H1 (cell line): ENCODE measurements around the gene BRME1. TPM values are rescaled to one million over a fixed set of nuclear protein-coding genes. Genes with fewer than 3 reads are reported as not detected.

ENCODE experiments used
- BACH1 ChIP-seq: IDR thresholded peaks from 2 replicates; pipeline ENCODE4 v1.6.1; 2012; ENCODE audit warnings: low read length, improper control_type of control experiment
- BRCA1 ChIP-seq: IDR thresholded peaks from 2 replicates; pipeline ENCODE4 v1.6.1; 2012; ENCODE audit warnings: low read depth, low read length, improper control_type of control experiment
- CBX8 ChIP-seq: fragments of 300-800, 300-1000 bp; sonication (generic); IDR thresholded peaks from 2 replicates; pipeline ENCODE4 v1.7.1; 2016; ENCODE audit warnings: low read depth, low read length, borderline replicate concordance
- CREB1 ChIP-seq: IDR thresholded peaks from 2 replicates; pipeline ENCODE4 v1.6.1; 2012; ENCODE audit warnings: inconsistent platforms
- FOSL1 ChIP-seq: IDR thresholded peaks from 2 replicates; pipeline ENCODE4 v1.6.1; 2011; ENCODE audit warnings: mild to moderate bottlenecking, low read depth, low read length, moderate library complexity; ENCODE audit not compliant: insufficient read depth
- GTF2F1 ChIP-seq: IDR thresholded peaks from 2 replicates; pipeline ENCODE4 v1.6.1; 2012; ENCODE audit warnings: low read depth, low read length, improper control_type of control experiment, borderline replicate concordance
- HDAC2 ChIP-seq, 2 experiments: fragments of 300-600 bp in 1 of 2; sonication (generic) in 1 of 2; IDR thresholded peaks; 2 replicates each; pipeline ENCODE4 v1.6.1; 2011 to 2012; ENCODE audit warnings: low read depth in 2 of 2, low read length in 2 of 2, mild to moderate bottlenecking in 2 of 2, moderate library complexity in 2 of 2, borderline replicate concordance in 1 of 2, inconsistent platforms in 1 of 2
- HDAC6 ChIP-seq: IDR thresholded peaks from one replicate; pipeline ENCODE4 v1.7.1; 2012; ENCODE audit warnings: low read depth, mild to moderate bottlenecking, inconsistent platforms, low read length, moderate library complexity
- KDM1A ChIP-seq: fragments of 200-600, 300-600 bp; sonication (generic); IDR thresholded peaks from 2 replicates; pipeline ENCODE4 v1.7.1; 2016; ENCODE audit warnings: mild to moderate bottlenecking, low read length, borderline replicate concordance
- KDM4A ChIP-seq: IDR thresholded peaks from one replicate; pipeline ENCODE4 v1.7.1; 2012; ENCODE audit warnings: low read depth, mild to moderate bottlenecking, moderate library complexity, low read length, inconsistent platforms; ENCODE audit not compliant: severe bottlenecking
- MAX ChIP-seq: IDR thresholded peaks from 2 replicates; pipeline ENCODE4 v1.6.1; 2012; ENCODE audit warnings: inconsistent platforms
- NRF1 ChIP-seq: IDR thresholded peaks from 2 replicates; pipeline ENCODE4 v1.6.1; 2011; ENCODE audit warnings: mild to moderate bottlenecking, low read depth, low read length, improper control_type of control experiment
- POLR2AphosphoS5 ChIP-seq: IDR thresholded peaks from 2 replicates; pipeline ENCODE4 v1.6.1; 2011; ENCODE audit warnings: low read depth, low read length
- RAD21 ChIP-seq, 2 experiments: IDR thresholded peaks in 1 of 2; conservative IDR thresholded peaks in 1 of 2; 2 replicates each; pipeline ENCODE4 v1.6.1; 2011; ENCODE audit warnings: low read depth in 2 of 2, low read length in 2 of 2, improper control_type of control experiment in 1 of 2, inconsistent platforms in 1 of 2, mild to moderate bottlenecking in 1 of 2, moderate library complexity in 1 of 2
- RBBP5 ChIP-seq: IDR thresholded peaks from 2 replicates; pipeline ENCODE4 v1.7.1; 2012; ENCODE audit warnings: low read depth, mild to moderate bottlenecking, inconsistent platforms, low read length, moderate library complexity, borderline replicate concordance
- RFX5 ChIP-seq: IDR thresholded peaks from 2 replicates; pipeline ENCODE4 v1.6.1; 2011; ENCODE audit warnings: low read depth, low read length, improper control_type of control experiment, borderline replicate concordance
- RNF2 ChIP-seq: fragments of 200-900, 300-1000 bp; sonication (generic); IDR thresholded peaks from 2 replicates; pipeline ENCODE4 v1.7.1; 2016; ENCODE audit warnings: borderline replicate concordance, low read depth, mild to moderate bottlenecking, antibody characterized with exemption, low read length; ENCODE audit not compliant: poor library complexity, severe bottlenecking; ENCODE audit errors: missing control alignments
- SIN3A ChIP-seq, 2 experiments: IDR thresholded peaks in 1 of 2; conservative IDR thresholded peaks in 1 of 2; 2 replicates each; pipeline ENCODE4 v1.6.1; 2011 to 2012; ENCODE audit warnings: low read length in 2 of 2, improper control_type of control experiment in 1 of 2, low read depth in 1 of 2, mild to moderate bottlenecking in 1 of 2
- SIRT6 ChIP-seq: IDR thresholded peaks from one replicate; pipeline ENCODE4 v1.7.1; 2012; ENCODE audit warnings: low read length, inconsistent platforms
- SRF ChIP-seq: IDR thresholded peaks from 2 replicates; pipeline ENCODE4 v1.6.1; 2011; ENCODE audit warnings: mild to moderate bottlenecking, low read depth, low read length, moderate library complexity
- TBP ChIP-seq: IDR thresholded peaks from 2 replicates; pipeline ENCODE4 v1.6.1; 2011; ENCODE audit warnings: low read depth, low read length, improper control_type of control experiment
- YY1 ChIP-seq: IDR thresholded peaks from 2 replicates; pipeline ENCODE4 v1.6.1; 2011; ENCODE audit warnings: low read depth, mild to moderate bottlenecking, low read length
- polyA plus RNA-seq, 7 experiments: library from polyadenylated mRNA; depleted of rRNA in 3 of 7; stranded (reverse) in 5 of 7; unstranded in 2 of 7; fragments of >200 nt in 5 of 7; fragments of 200-250 nt in 2 of 7; gene quantifications; 1 replicate in 5 of 7; 2 replicates in 1 of 7; 4 replicates in 1 of 7; pipeline versions ENCODE4 v1.2.1 to v1.2.3, GENCODE V29; 2011 to 2013; ENCODE audit warnings: missing spikeins in 2 of 7, mixed read lengths in 2 of 7
- total RNA-seq: library from RNA; stranded (reverse); fragmentation: NEBNext Ultra II Directional; extraction: Animal tissue kit (Norgen Biotek cat#: 25700); gene quantifications from 2 replicates; pipeline ENCODE4 v1.2.1, GENCODE V29; 2021

BRME1 gene
- total and polyA plus RNA-seq, 2 of the 8 experiments (the other 6 are each of a cell fraction or from before 2014, with no cell fraction given) = 4.6 to 4.7 TPM

GRCh38 chr19:13905634-13906520, at the start of gene BRME1, which contains the start of gene CC2D1A (continued):
- TF ChIP-seq TBP (peak; percentile 38; the same call in 1 of the 2 replicates), KDM1A (no peak), NRF1 (peak; percentile 87), YY1 (no peak; the same call in 1 of the 2 replicates), HDAC6 (no peak), SIRT6 (no peak), FOSL1 (no peak), RBBP5 (peak; percentile 89; the same call in 1 of the 2 replicates), CBX8 (no peak), RFX5 (no peak), MAX (peak; percentile 97), KDM4A (peak; percentile 71), RAD21 (IDR thresholded peaks at IDR 0.05 in 1 of 2, conservative IDR thresholded peaks at IDR 0.05 in 1 of 2; ENCODE audit: low read depth in 2 of 2, low read length in 2 of 2) (peak in 1 of 2 experiments; percentile 1; a peak in 1 of 4 replicates), SRF (0 out of 2 replicates have a peak, but pooled peaks have one; percentile 13), RNF2 (no peak), CREB1 (peak; percentile 93), POLR2AphosphoS5 (0 out of 2 replicates have a peak, but pooled peaks have one; percentile 37), BACH1 (peak; percentile 81), GTF2F1 (no peak), HDAC2 (IDR thresholded peaks at IDR 0.05; ENCODE audit: borderline replicate concordance in 1 of 2, low read depth in 2 of 2, low read length in 2 of 2) (0 out of 4 replicates have a peak, but pooled peaks of 1 of the 2 experiments have one; percentile 4), SIN3A (conservative IDR thresholded peaks at IDR 0.05 in 1 of 2, IDR thresholded peaks at IDR 0.05 in 1 of 2; ENCODE audit: low read depth in 1 of 2, low read length in 2 of 2) (peak in 1 of 2 experiments; percentile 68; a peak in 2 of 4 replicates), BRCA1 (no peak)
